Measurements from ENCODE around the gene BEAN1.

GRCh38 chr16:66525396-66526180, 98.5 kb downstream of the BEAN1 start:
- TF ChIP-seq POLR2A (IDR thresholded peaks at IDR 0.05; ENCODE audit: low read depth) (no peak), CTCF (IDR thresholded peaks at IDR 0.05) (no peak), POLR2AphosphoS5 (IDR thresholded peaks at IDR 0.05) (no peak)
